GM23248 (cell line): ENCODE results near the gene ZNF581.

Experiments
- EZH2 ChIP-seq: fragments of 200-600 bp; sonication (generic); IDR thresholded peaks from 2 replicates; pipeline ENCODE4 v1.6.1; 2018; ENCODE audit warnings: antibody characterized with exemption, mild to moderate bottlenecking; ENCODE audit not compliant: insufficient read depth, poor library complexity, severe bottlenecking
- EZH2phosphoT487 ChIP-seq: fragments of 200-600 bp; sonication (generic); IDR thresholded peaks from 2 replicates; pipeline ENCODE4 v1.6.1; 2018; ENCODE audit warnings: antibody characterized with exemption, moderate library complexity, mild to moderate bottlenecking, low read depth; ENCODE audit not compliant: insufficient read depth

GRCh38 chr19:55617426-55617825, 26.0 kb upstream of the ZNF581 start:
- TF ChIP-seq EZH2: no peak
- no peak for TF ChIP-seq EZH2phosphoT487
